Smooth muscle cell (in vitro differentiated cells): ENCODE results near the gene TAS2R31. TPM values are rescaled to one million over a fixed set of nuclear protein-coding genes. Genes with fewer than 3 reads are reported as not detected.

Experiments
- DNase-seq: peaks from one replicate; lab custom pipeline; 2025; ENCODE audit not compliant: unreplicated experiment; lab: John Stamatoyannopoulos, UW
- H2AFZ ChIP-seq: fragments of 200-600 bp; sonication (generic); 2 replicates; pipeline ENCODE4 v1.6.0; 2016; ENCODE audit warnings: antibody characterized with exemption, low read depth, mild to moderate bottlenecking
- H3F3A ChIP-seq: fragments of 200-600 bp; sonication (generic); 2 replicates; pipeline ENCODE4 v1.6.0; 2017; ENCODE audit warnings: antibody characterized with exemption, low read depth
- H3K27ac ChIP-seq: fragments of 200-600 bp; sonication (generic); 2 replicates; pipeline ENCODE4 v1.5.1; 2016; ENCODE audit warnings: low read depth, mild to moderate bottlenecking
- H3K27me3 ChIP-seq: fragments of 200-600 bp; sonication (generic); 2 replicates; pipeline ENCODE4 v1.6.1; 2016; ENCODE audit warnings: low read depth, mild to moderate bottlenecking
- H3K36me3 ChIP-seq: fragments of 200-600 bp; sonication (generic); 2 replicates; pipeline ENCODE4 v1.5.1; 2016; ENCODE audit warnings: low read depth
- H3K4me1 ChIP-seq: fragments of 200-600 bp; sonication (generic); 2 replicates; pipeline ENCODE4 v1.5.1; 2016; ENCODE audit warnings: low read depth
- H3K4me2 ChIP-seq: fragments of 200-600 bp; sonication (generic); 2 replicates; pipeline ENCODE4 v1.6.0; 2016; ENCODE audit warnings: mild to moderate bottlenecking
- H3K4me3 ChIP-seq: fragments of 200-600 bp; sonication (generic); 2 replicates; pipeline ENCODE4 v1.5.1; 2016; ENCODE audit warnings: mild to moderate bottlenecking
- H3K79me2 ChIP-seq: fragments of 200-600 bp; sonication (generic); 2 replicates; pipeline ENCODE4 v1.6.0; 2016; ENCODE audit warnings: low read depth, mild to moderate bottlenecking
- H3K9ac ChIP-seq: fragments of 200-600 bp; sonication (generic); 2 replicates; pipeline ENCODE4 v1.6.0; 2016; ENCODE audit warnings: low read depth
- H3K9me3 ChIP-seq: fragments of 200-600 bp; sonication (generic); replicated peaks from 2 replicates; pipeline ENCODE4 v1.5.1; 2016; ENCODE audit warnings: low read depth
- H4K20me1 ChIP-seq: fragments of 200-600 bp; sonication (generic); 2 replicates; pipeline ENCODE4 v1.6.0; 2016; ENCODE audit warnings: low read depth
- WGBS: methylation state at CpG from one replicate; pipeline ENCODE4 v1.1.7; 2016; ENCODE audit warnings: low lambda C conversion rate; 5-methylcytosine and 5-hydroxymethylcytosine counted together
- polyA plus RNA-seq: library from polyadenylated mRNA; unstranded; fragments of >200 nt; fragmentation: Nextera tagmentation; extraction: Ambion mirVana; gene quantifications from 2 replicates; pipeline ENCODE4 v1.2.1, GENCODE V29; 2016
- total RNA-seq: library from RNA; depleted of rRNA; stranded (reverse); fragments of >200 nt; gene quantifications from 2 replicates; pipeline ENCODE4 v1.2.3, GENCODE V29; 2014
- TF ChIP-seq, protein P1 (sequence below): fragments of 200-600 bp; sonication (generic); IDR thresholded peaks from 2 replicates; pipeline ENCODE4 v1.5.1; 2017; ENCODE audit warnings: borderline replicate concordance, mild to moderate bottlenecking, antibody characterized with exemption; ENCODE audit not compliant: insufficient read depth, poor library complexity, severe bottlenecking

Gene TAS2R31
- total and polyA plus RNA-seq, 2 experiments from 2014 or later = 4.1 TPM; not detected in 1

DNA sequence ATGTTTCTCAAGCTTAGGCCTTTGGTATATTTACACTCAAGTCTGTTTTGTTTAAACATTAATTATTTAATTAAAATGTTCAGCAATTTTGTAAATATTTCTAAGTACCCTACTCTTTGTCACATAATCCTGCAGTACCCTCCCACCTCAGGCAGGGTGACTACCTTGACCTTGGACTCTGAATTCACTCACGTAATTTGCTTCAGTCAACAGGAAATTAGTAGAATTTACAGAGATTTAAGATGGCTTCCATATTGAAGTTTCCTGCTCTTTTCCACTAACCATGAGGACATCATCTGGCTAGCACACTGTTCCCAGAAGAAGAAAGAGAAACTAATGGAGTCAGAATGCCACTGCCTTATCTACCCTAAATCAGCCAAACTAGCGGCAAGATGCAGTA lies 7.8 kb downstream of the TAS2R31 start:
- Histone ChIP-seq H3K4me1 (no peaks in the 10 kb centered on the region), H3K4me3 (no peak overlapping the region), H3F3A (no peaks in the 10 kb centered on the region), H3K27ac (no peak overlapping the region), H2AFZ (no peak overlapping the region), H3K4me2 (no peak overlapping the region), H3K79me2 (peaks cover 4% of the 10 kb centered on the region), H3K27me3 (no peaks in the 10 kb centered on the region), H3K9ac (no peak overlapping the region), H3K36me3 (no peaks in the 10 kb centered on the region), H3K9me3 (no peaks in the 10 kb centered on the region), H4K20me1 (peaks cover 13% of the 10 kb centered on the region)
- TF ChIP-seq, protein P1, sequence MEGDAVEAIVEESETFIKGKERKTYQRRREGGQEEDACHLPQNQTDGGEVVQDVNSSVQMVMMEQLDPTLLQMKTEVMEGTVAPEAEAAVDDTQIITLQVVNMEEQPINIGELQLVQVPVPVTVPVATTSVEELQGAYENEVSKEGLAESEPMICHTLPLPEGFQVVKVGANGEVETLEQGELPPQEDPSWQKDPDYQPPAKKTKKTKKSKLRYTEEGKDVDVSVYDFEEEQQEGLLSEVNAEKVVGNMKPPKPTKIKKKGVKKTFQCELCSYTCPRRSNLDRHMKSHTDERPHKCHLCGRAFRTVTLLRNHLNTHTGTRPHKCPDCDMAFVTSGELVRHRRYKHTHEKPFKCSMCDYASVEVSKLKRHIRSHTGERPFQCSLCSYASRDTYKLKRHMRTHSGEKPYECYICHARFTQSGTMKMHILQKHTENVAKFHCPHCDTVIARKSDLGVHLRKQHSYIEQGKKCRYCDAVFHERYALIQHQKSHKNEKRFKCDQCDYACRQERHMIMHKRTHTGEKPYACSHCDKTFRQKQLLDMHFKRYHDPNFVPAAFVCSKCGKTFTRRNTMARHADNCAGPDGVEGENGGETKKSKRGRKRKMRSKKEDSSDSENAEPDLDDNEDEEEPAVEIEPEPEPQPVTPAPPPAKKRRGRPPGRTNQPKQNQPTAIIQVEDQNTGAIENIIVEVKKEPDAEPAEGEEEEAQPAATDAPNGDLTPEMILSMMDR = no peak
- DNase-seq = no peak
- WGBS = 96% methylated on average over 2 of the region's 2 CpGs

DNA sequence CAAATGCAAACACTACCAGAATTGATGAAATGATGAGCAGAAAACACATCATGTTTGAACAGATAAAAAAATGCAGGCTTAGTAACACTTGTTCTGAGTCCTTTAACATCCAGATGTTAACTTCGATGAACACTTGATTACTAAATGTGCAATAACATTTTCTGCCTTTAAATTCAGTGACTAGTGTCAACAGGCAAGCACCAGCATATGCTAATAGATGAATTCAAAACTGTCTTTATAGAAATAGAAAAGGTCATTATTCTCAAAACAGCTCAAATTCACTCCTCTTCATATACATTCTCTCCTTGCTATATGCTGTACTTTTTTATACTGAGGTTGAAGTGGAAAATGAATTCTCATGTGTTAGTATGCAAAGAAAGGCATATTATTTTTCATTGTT lies 8.7 kb downstream of the TAS2R31 start, which contains the start of gene TAS2R19:
TSS of gene TAS2R19 (minus strand) at position 101 of the 400 bp plus-strand sequence. CDS start at position 52, 49 bp downstream.
- Histone ChIP-seq H3K27me3 (no peaks in the 10 kb centered on the region), H3K4me3 (no peak within 1 kb of the TSS), H3F3A (no peaks in the 10 kb centered on the region), H3K9me3 (no peaks in the 10 kb centered on the region), H2AFZ (no peak within 1 kb of the TSS), H4K20me1 (peaks cover 13% of the 10 kb centered on the region), H3K27ac (no peak within 1 kb of the TSS), H3K4me1 (no peaks in the 10 kb centered on the region), H3K9ac (no peak within 1 kb of the TSS), H3K79me2 (peaks cover 4% of the 10 kb centered on the region), H3K36me3 (no peaks in the 10 kb centered on the region), H3K4me2 (no peak within 1 kb of the TSS)
- no peak for DNase-seq
- TF ChIP-seq, protein P1 = no peak
- 100% methylated on average over 1 of the region's 1 CpG for WGBS

DNA sequence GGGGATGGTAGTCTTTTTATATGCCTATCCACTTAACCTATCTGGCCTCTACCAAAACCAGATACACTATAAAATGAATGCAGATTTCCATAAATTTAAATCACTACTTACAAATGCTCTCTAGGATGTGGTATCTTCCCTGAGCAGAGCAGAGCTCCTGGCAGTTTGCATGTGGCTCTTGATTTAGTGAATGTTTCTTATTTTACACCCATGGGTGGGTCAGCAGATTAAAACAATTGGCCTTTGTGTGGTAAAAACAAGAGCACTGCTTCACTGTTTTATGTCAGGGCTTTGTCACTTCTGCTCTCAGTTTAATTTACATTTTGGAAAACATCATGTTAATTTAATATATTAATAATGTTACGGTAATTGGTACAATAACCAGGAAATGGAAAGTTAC lies 14.3 kb downstream of the TAS2R31 start:
- H3K27me3 ChIP-seq = no peaks in the 10 kb centered on the region
- no peak for DNase-seq
- H3K4me2 ChIP-seq = no peak overlapping the region
- peaks cover 7% of the 10 kb centered on the region for H4K20me1 ChIP-seq
- no peak overlapping the region for H3K27ac ChIP-seq
- TF ChIP-seq, protein P1 = no peak
- no peaks in the 10 kb centered on the region for H3K36me3 ChIP-seq
- no peak overlapping the region for H2AFZ ChIP-seq
- no peak overlapping the region for H3K9ac ChIP-seq
- H3K4me1 ChIP-seq = no peaks in the 10 kb centered on the region
- no peaks in the 10 kb centered on the region for H3F3A ChIP-seq
- H3K79me2 ChIP-seq = no peaks in the 10 kb centered on the region
- no peak overlapping the region for H3K4me3 ChIP-seq
- no peaks in the 10 kb centered on the region for H3K9me3 ChIP-seq
- WGBS = 96% methylated on average over 1 of the region's 1 CpG

DNA sequence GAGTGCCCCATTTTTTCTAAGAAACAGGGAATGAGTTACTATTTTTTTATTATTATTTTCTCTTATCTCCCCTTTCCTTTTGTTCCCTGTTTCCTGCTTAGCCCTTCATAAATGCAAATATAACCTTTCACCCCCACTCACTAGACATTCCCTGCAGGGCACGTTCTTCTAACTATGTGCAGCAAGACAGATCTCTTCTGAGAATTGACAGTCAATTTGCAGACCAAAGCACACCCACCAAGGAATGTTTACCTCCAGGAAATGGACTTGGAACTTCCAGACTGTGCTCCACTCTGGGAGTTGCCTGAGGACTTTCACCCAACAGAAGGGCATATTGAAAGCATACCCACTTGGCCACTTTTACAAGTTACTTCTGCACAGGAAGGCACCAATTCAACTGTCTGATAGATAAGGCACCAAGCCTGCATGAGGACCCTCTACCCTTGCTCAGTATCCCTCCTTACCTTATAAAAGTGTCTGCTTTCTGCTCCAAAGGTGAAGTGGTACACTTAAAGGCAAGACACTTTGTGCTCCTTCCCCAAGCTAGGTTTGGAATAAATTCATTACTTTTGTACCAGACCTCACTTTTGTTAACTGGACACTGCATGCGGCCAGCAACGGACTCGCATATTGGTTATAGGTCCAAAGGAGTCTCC lies 15.3 kb downstream of the TAS2R31 start:
- H3K27ac ChIP-seq = no peak overlapping the region
- H3F3A ChIP-seq = no peaks in the 10 kb centered on the region
- no peak overlapping the region for H3K4me3 ChIP-seq
- no peak overlapping the region for H3K9ac ChIP-seq
- no peaks in the 10 kb centered on the region for H3K36me3 ChIP-seq
- 85% methylated on average over 4 of the region's 4 CpGs for WGBS
- H3K79me2 ChIP-seq = no peaks in the 10 kb centered on the region
- no peak overlapping the region for H2AFZ ChIP-seq
- DNase-seq = no peak
- H3K4me2 ChIP-seq = no peak overlapping the region
- H4K20me1 ChIP-seq = peaks cover 7% of the 10 kb centered on the region
- no peaks in the 10 kb centered on the region for H3K27me3 ChIP-seq
- TF ChIP-seq, protein P1 = no peak
- H3K4me1 ChIP-seq = no peaks in the 10 kb centered on the region
- no peaks in the 10 kb centered on the region for H3K9me3 ChIP-seq
